CD4-positive, alpha-beta T cell treated with Interleukin-17A for 1 hour (primary cell): Measurements from ENCODE around the gene OR6B1.

ENCODE experiments used
- DNase-seq: peaks from one replicate; pipeline ENCODE4 v3.0.0-alpha.2; 2020

Gene OR6B1

DNA sequence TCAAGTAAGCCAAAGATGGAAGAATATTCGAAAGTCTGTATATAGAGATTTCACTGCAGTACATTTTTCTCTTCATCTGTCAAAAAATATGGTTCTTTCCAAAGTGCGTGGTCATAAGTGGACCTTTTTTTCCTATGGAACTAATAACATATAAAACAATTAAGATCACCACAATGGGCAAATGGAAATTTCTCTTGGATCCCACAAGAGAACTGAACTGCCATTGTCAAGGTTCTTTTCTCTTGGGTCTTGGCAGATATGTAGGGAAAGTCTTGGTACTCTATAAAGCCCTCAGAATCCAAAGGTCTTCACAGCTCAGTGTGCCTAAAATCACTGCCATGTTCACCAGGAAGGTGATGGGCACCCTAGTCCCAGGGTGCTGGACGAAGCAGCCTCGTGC lies at the start of gene OR6B1:
Gene OR6B1, plus strand, starts transcription at position 301 of the 400 bp plus-strand sequence. CDS start 3,677 bp downstream, outside the sequence.
- no peak for DNase-seq

DNA sequence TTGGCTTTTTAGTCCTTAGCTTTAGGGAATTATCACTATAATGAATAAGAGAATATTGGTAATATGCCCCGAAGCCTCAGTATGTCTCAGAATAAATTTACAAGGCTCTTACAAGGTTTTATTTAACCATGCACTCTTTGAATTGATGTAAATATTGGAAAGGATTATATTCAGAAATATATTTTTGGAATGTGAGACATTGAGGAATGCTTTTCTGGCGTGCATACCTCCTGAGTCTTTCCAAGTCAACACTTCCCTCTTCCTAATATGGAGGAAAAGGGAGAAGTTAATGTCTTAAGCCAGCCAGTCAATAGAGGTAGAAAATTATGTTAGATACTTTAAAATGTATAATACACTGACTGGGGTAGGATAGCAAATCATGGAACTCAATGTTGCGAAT lies 46.7 kb upstream of the OR6B1 start:
- no peak for DNase-seq

- DNase-seq = no peak
Observed at GRCh38 chr7:143954135-143954534, 46.0 kb upstream of the OR6B1 start.

GRCh38 chr7:143954544-143954943 lies 45.6 kb upstream of the OR6B1 start, which contains the start of gene OR2F1:
OR2F1 (plus strand) TSS chr7:143954844; CDS start chr7:143959971, 5,127 bp downstream.
- no peak for DNase-seq

DNA sequence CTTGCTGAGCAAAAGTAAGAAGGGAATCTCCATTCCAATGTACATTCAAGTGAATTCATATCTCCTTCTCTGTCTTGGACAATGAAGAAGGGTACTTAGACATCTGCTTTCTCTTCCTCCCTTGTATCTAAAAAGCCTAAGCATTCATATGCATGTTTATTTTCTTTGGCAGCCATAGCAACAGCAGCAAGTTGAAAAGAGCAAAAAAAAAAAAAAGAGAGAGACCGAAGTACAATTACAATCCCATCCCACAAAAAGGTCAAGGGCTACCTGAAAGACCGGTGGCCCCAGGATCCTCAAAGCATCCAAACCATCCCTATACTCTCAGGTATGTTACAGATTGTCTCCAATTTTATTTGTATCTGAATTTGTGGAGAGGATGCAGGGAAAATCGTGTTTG lies 41.3 kb upstream of the OR6B1 start:
- no peak for DNase-seq

DNA sequence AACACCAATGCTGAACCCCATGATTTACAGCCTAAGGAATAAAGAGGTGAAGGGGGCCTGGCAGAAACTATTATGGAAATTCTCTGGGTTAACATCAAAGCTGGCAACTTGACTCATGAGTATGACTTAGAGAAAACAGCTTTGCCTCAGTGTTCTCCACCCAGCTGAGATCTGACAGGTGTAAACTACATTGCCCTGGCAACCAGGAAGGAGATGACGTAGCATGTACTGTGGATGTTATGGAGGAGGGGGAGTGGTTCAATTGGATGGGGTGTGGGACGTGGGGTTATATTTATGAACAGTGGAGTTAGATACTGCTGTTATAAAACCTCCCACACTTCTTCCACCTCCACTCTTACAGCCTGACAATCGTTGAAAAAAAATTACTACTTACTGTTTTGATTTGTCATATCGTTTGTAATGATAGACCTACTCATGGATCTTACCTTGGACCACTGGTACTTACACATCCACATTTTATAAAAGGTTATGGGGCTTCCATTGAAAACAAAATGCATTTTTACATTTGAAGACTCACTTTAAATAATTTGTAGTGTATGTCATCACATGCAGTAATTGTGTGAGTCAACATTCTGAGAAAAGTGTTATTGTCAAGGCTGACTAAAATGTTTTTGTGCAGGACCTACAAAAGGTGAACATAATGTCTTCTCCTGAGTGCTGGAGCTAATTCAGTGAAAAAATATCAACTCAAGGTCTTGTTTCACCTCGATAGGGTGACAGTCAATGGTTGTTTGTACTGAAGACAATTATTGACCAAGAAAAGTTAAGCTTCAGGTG lies 39.1 kb upstream of the OR6B1 start:
- no peak for DNase-seq

DNA sequence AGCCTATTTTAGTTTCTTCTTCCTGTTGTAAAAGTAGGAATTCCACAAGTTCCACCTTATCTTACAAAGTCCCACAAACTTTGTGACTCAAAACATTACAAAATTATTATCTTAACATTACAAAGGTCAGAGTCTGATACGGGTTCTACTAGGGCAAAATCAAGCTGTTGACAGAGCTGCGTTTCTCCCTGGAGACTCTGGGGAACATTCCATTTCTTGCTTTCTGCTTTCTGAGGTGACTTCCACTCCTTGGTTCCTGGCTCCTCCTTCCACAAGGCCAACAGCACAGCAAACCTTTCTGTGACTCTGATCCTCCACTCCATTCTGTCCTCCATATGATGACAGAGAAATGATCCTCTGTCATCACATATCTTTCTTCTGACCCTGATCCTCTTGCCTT lies 34.8 kb upstream of the OR6B1 start:
- DNase-seq = no peak

DNA sequence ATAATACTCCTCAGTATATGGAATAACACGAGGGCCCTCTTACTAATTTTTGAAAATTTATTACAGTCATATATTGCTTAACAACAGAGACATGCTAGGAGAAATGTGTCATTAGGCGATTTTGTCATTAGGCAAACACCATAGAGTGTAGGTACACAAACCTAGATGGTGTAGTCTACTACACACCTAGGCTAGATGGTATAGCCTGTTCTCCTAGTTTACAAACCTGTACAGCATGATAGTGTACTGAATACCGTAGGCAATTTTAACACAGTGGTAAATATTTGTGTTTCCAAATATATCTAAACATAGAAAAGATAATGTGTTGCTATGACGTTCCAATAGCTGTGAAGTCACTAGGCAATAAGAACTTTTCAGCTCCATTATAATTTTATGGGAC lies 32.7 kb upstream of the OR6B1 start:
- DNase-seq = no peak

- DNase-seq = no peak
Observed at GRCh38 chr7:143973870-143974416, 26.2 kb upstream of the OR6B1 start.

DNA sequence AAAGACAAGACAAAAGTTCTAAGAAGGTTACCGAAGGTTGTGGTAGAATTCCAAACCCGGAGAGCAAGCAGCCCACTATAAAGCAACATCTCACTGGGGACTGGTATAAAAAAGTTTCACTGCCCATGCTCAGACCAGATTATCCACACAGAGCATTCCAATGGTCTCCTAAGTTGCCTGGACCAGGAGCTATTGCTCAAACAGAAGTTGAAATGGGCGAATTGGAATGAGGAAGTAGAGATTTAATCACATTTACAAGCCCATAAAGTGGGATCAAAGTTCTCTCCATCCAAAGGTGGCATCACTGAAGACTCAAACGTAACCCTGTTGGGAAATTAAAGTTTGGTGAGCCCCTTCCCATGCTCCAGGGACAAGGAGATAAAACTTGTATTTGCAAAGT lies 25.7 kb upstream of the OR6B1 start:
- no peak for DNase-seq

DNA sequence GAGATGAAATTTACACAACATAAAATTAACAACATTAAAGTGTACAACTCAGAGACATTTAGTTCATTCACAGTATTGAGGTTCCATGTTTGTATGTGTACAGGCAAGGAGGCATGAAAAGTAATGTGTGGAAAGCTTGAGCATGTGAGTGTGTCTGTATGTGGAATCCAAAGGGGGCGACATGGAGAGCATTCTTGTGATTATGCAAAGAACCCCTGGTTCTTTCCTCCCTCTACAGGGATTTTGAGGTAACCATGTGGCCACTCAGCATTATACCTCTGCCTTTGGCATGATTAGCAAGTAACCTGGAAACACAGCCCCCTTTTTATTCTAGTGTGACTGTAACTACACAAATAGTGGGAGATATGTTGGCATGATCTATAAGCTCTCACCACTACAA lies 24.5 kb upstream of the OR6B1 start:
- DNase-seq = no peak

DNA sequence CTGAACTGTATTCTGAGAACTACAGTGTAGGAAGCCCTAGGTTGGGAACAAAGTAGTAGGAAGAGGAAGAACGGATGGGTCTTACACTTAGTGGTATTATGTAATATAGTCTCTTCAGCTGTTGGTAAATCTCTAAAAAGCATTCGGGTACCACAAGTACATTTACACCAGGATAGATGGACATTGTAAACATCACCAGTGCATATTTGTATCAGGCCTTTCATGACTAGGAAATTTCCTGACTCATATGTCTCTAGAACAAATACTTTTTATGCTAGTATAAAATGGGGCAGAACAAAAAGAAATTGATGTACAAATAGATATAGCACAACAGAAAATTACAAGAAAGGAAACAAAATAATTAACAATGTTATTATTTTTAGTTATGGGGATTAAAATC lies 21.5 kb upstream of the OR6B1 start:
- no peak for DNase-seq

- DNase-seq = no peak
Observed at GRCh38 chr7:143979359-143979758, 20.8 kb upstream of the OR6B1 start.

- no peak for DNase-seq
Observed at GRCh38 chr7:143979998-143980397, 20.1 kb upstream of the OR6B1 start.

DNA sequence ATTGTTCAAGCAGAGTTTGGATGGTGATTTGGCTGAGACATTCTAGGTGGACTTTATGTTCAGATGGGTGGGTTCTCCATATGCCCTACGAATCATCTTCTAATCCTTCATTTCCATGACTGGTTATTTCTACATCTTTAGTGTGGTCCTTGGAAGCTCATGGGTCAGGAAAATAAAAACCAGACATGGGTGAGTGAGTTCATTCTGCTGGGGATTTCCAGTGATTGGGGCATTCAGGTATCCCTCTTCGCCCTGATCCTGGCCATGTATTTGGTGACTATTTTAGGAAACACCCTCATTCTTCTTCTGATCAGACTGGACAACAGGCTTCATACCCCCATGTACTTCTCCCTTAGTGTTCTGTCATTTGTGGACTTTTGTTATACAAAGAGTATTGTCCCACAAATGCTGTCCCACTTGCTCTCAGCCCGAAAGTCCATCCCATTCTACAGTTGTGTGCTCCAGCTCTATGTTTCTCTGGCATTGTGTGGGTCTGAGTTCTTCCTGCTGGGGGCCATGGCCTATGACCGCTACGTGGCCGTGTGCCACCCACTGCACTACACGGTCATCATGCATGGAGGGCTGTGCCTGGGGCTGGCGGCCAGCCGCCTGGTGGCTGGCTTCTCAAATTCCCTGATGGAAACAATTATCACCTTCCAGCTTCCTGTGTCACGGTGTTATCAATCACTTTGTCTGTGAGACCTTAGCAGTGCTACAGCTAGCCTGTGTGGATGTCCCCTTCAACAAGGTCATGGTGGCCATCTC lies 19.2 kb upstream of the OR6B1 start:
- no peak for DNase-seq

- no peak for DNase-seq
Observed at GRCh38 chr7:143983960-143984359, 16.2 kb upstream of the OR6B1 start.

DNA sequence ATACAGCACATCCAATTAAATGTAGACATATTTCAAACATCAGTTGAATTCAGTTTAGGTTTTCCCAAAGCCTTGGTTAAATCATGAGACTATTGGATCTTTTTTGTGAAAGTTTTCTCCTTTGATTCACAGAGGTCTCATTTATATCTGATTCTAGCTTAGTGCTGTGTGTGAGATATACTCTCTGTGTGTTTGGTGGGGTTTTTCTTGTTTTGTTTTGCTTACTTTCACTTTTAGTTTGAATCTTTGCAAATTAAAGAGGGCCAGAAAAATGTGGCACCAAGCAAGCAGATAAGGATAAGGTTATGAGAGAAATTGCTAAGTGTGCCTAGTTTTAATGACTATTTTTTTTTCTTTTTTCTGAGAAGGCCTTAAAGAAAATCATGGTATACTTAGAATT lies 12.6 kb upstream of the OR6B1 start:
- DNase-seq = no peak

DNA sequence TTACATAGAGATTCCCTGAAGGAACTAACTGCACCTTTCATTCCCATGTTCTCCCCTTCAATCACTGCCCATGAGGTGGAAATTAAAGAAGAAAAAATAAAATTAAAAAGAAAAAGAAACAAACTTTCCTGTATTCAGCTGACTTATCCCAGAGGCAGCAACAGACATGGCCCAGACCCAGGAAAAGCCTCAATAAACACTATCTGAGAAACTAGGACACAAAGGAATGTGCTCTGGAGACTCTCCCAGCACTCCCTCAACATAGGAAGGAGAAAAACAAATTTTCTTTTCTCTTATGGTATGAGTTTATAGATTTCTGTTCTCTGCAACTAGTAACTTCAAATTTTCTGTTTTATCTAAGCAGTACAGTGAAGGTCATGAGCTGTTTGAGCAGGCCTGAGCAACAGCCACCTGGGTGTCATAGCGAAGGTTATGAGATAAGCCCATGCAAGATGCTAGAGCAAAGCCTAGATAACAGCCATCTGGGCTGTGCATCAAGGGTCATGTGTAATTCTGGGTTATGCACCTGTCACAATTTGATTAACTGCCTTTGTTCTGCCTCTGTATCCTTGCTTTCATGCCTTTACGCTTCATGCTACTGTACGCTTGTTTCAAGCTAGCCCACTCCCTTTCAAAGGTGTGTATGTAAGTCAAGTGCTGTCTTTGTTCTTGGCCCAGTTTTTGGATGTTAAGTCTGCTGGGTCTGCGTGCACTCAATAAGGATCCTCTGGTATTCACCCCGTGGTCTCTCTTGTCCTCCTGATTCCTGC lies 11.0 kb upstream of the OR6B1 start:
- no peak for DNase-seq

DNA sequence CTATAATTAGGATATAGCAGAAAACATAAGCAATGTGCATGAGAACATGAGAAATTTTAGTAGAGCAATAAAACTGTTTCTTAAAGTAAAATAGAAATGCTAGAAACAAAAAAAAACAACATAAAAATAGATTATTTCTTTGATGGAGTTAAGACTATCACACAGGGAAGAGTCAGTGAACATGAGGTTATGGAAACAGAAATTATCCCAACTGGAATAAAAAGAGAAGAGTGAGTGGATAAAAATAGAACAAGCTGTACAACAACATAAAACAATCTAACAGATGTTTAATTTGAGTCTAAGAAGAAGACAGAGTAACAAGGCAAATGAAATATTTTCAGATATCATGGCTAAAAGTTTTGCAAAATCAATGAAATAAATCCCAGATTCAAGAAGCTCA lies 7.5 kb upstream of the OR6B1 start:
- no peak for DNase-seq

GRCh38 chr7:143993924-143994323 lies 6.2 kb upstream of the OR6B1 start:
- no peak for DNase-seq

GRCh38 chr7:144001543-144001942 lies 1.4 kb downstream of the OR6B1 start:
- no peak for DNase-seq

GRCh38 chr7:144004703-144005102 lies 4.6 kb downstream of the OR6B1 start:
- DNase-seq = no peak

DNA sequence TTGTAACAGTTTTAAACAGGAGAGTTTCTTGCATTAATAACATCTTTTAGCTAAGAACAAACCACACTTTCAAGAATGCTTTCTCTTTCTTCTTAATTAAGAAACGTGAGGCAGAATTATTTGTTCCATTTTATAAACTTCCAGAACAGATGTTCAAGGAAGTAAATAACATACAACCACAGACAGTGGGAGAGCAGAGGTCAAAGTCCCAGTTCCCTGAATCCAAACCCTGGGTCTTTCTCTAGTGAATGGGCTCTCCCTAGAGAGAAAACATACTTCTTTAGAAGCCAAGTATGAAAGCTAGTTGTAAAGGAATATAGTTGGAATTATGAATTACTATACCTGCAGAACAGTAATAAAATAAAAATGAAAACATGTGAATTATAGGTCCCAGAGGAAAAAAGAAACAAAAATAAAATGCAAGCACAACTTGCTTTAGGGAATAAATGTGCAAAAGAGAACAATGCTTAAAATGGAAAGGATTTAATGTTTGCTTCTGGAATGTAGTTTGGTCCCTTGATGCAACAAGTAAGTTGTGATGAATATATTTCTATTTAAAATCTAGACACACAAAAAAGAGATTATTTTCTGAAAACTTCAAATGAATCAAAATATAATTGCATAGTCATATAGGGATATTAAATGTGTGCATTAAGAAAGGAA lies 6.0 kb downstream of the OR6B1 start:
- no peak for DNase-seq
